ENCODE results near the gene PRAC2.

- TF ChIP-seq, protein P1, sequence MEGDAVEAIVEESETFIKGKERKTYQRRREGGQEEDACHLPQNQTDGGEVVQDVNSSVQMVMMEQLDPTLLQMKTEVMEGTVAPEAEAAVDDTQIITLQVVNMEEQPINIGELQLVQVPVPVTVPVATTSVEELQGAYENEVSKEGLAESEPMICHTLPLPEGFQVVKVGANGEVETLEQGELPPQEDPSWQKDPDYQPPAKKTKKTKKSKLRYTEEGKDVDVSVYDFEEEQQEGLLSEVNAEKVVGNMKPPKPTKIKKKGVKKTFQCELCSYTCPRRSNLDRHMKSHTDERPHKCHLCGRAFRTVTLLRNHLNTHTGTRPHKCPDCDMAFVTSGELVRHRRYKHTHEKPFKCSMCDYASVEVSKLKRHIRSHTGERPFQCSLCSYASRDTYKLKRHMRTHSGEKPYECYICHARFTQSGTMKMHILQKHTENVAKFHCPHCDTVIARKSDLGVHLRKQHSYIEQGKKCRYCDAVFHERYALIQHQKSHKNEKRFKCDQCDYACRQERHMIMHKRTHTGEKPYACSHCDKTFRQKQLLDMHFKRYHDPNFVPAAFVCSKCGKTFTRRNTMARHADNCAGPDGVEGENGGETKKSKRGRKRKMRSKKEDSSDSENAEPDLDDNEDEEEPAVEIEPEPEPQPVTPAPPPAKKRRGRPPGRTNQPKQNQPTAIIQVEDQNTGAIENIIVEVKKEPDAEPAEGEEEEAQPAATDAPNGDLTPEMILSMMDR (IDR thresholded peaks at IDR 0.05), result no peak
- TF ChIP-seq POLR2A (IDR thresholded peaks at IDR 0.05), result no peak
These were observed 4.0 kb upstream of the PRAC2 start for GRCh38 chr17:48718761-48719641.
